Kidney (tissue), 14 donors: ENCODE results near the gene WWOX. TPM values are rescaled to one million over a fixed set of nuclear protein-coding genes. Genes with fewer than 3 reads are reported as not detected.

ENCODE experiments used
- DNase-seq, 5 donors: peaks; one replicate each; pipeline ENCODE4 v3.0.0-alpha.2; 2013 to 2020
- FAIRE-seq: peaks from 2 replicates; lab custom pipeline; 2012; peaks lifted over from hg19 to GRCh38; lab: Jason Lieb, UNC
- H3K27ac ChIP-seq, 2 donors: one replicate each; pipeline ENCODE4 v1.7.0; 2013; ENCODE audit warnings: low read depth in 2 of 2, low read length in 2 of 2, inconsistent platforms in 1 of 2
- H3K27me3 ChIP-seq: one replicate; pipeline ENCODE4 v1.7.1; 2013; ENCODE audit warnings: low read length, inconsistent platforms; ENCODE audit not compliant: control insufficient read depth, insufficient read depth
- H3K36me3 ChIP-seq, 3 donors: one replicate each; pipeline versions ENCODE4 v1.7.0 to v1.7.1; 2013; ENCODE audit warnings: low read length in 3 of 3, control low read depth in 1 of 3, inconsistent platforms in 1 of 3; ENCODE audit not compliant: insufficient read depth in 3 of 3, control insufficient read depth in 2 of 3
- H3K4me1 ChIP-seq, 3 donors: one replicate each; pipeline versions ENCODE4 v1.7.0 to v1.7.1; 2013; ENCODE audit warnings: low read length in 3 of 3, inconsistent platforms in 1 of 3, low read depth in 1 of 3; ENCODE audit not compliant: control insufficient read depth in 2 of 3, insufficient read depth in 2 of 3
- H3K4me3 ChIP-seq, 3 donors: one replicate each; pipeline versions ENCODE4 v1.7.0 to v1.8.1; 2013; ENCODE audit warnings: low read length in 3 of 3, control low read depth in 1 of 3, inconsistent platforms in 1 of 3
- H3K9ac ChIP-seq, 3 donors: one replicate each; pipeline versions ENCODE4 v1.7.0 to v1.7.1; 2013; ENCODE audit warnings: low read length in 3 of 3, control low read depth in 1 of 3, inconsistent platforms in 1 of 3
- H3K9me3 ChIP-seq, 3 donors: one replicate each; pipeline versions ENCODE4 v1.7.0 to v1.7.1; 2013; ENCODE audit warnings: low read length in 3 of 3, control low read depth in 1 of 3, inconsistent platforms in 1 of 3; ENCODE audit not compliant: control insufficient read depth in 2 of 3, insufficient read depth in 1 of 3
- intact Hi-C: fragments of 100-400 bp; cut with DNase I; formaldehyde crosslinking; loops from one replicate; pipeline ENCODE4 v1.11.1; 2022
- polyA plus RNA-seq: library from polyadenylated mRNA; stranded (reverse); fragments of 350-450 nt; fragmentation: Illumina TruSeq; extraction: RNeasy Lipid Tissue Mini Kit (QIAGEN cat#74804); gene quantifications from one replicate; pipeline ENCODE4 v1.2.3, GENCODE V29; 2014; ENCODE audit warnings: low read depth, low replicate concordance; ENCODE audit not compliant: insufficient read depth
- total RNA-seq: library from RNA; stranded (reverse); fragmentation: NEBNext Ultra II Directional; extraction: Animal tissue kit (Norgen Biotek cat#: 25700); gene quantifications from one replicate; pipeline ENCODE4 v1.2.1, GENCODE V29; 2021
- TF ChIP-seq, protein P1 (sequence below): IDR thresholded peaks from 3 replicates; pipeline ENCODE4 v1.5.1; 2012; ENCODE audit warnings: mild to moderate bottlenecking, moderate library complexity, borderline replicate concordance; ENCODE audit not compliant: insufficient read depth; ENCODE audit errors: extremely low read depth
- donor health status: control.
- donor health status: control.
- donor health status: control.
- donor health status: control.
- donor health status: control.
- donor health status: DM: yes; HTN: yes; CAD: no.
- donor health status: Normal renal cell carcinoma (clear cell type).

WWOX gene
- total and polyA plus RNA-seq, 2 donors from 2014 or later: 22.5 to 30.3 TPM

DNA sequence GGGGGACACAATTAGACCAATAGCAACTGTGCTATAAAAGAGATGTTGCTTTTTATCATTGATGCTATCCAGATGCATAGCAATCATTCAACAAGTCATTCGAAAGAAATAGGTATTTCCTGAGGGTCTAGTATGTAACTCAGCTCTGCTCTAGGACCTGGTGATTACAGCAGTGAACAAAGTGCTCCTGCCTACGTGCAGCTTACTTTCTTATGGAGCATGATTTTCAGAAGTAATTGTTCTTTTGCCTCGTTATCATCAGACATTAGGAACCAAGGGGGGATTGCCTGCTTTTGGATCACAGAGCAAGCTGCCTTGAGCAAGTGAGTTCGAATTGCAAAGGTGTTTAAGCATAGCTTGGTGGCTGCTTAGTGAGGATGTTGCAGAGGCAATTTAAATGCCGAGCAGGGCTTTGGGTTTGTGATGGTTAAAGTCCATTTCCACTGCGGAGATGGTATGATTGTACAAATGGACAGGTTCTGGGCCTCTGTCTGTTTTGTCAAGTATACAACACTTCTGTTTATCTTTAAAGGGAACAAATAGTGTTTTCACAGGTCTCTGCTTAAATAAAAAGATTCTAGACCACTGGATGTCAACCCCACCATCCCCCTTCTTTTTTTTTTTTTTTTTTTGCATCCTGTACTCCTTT, 41.5 kb downstream of the WWOX start:
- no peak for DNase-seq
- Histone ChIP-seq H3K4me1 (no peaks in the 10 kb centered on the region), H3K9ac (no peak overlapping the region), H3K4me3 (no peak overlapping the region), H3K27ac (no peak overlapping the region), H3K9me3 (peaks cover 0 to 9% (median 0%) of the 10 kb centered on the region in 3 donors), H3K36me3 (no peaks in the 10 kb centered on the region), H3K27me3 (no peaks in the 10 kb centered on the region)
- TF ChIP-seq, protein P1, sequence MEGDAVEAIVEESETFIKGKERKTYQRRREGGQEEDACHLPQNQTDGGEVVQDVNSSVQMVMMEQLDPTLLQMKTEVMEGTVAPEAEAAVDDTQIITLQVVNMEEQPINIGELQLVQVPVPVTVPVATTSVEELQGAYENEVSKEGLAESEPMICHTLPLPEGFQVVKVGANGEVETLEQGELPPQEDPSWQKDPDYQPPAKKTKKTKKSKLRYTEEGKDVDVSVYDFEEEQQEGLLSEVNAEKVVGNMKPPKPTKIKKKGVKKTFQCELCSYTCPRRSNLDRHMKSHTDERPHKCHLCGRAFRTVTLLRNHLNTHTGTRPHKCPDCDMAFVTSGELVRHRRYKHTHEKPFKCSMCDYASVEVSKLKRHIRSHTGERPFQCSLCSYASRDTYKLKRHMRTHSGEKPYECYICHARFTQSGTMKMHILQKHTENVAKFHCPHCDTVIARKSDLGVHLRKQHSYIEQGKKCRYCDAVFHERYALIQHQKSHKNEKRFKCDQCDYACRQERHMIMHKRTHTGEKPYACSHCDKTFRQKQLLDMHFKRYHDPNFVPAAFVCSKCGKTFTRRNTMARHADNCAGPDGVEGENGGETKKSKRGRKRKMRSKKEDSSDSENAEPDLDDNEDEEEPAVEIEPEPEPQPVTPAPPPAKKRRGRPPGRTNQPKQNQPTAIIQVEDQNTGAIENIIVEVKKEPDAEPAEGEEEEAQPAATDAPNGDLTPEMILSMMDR: no peak
- FAIRE-seq: no peak
- intact Hi-C loops: no loop called here

DNA sequence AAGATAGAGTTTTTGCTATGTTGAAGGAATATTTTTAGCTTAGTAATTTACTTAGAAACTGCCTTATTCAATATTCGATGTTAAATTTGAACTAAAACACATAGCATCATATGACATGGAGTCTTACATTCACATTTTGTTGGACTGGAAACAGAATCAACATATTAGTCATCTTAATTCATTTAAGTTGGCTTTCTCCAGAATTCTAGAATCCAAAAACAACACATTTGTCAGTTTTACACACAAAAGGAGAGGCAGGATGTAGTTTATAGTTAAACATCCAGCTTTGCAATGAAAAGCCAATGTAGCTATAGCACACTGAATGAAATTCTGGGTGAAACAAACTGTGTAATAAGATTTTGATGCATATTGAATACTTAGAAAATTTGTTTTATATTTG, 43.3 kb downstream of the WWOX start:
- DNase-seq (peak in 1 of 5 donors; percentile 69), FAIRE-seq (peak; percentile 35)
- no peak overlapping the region for H3K4me3 ChIP-seq

DNA sequence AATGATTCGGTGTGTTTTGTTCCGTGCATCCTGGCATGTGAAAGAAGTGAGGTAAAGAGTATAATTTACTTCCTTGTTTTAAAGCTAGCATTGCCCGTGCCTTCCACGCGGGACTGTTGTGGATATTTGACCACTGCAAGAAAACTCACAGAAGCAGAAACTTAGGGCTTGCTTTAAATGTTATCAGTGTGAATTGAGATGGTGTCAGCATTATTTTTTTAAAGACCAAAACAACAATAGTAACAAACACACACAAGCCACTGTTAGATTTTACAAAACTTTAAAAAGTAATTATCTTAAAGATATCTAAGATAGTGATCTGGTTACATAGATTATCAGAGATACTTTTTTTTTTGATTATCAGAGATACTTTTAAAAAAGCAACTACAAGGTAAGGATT, 47.4 kb downstream of the WWOX start:
- Histone ChIP-seq H3K27me3 (no peaks in the 10 kb centered on the region), H3K36me3 (no peaks in the 10 kb centered on the region), H3K4me1 (peaks cover 0 to 4% (median 0%) of the 10 kb centered on the region in 3 donors), H3K27ac (no peak overlapping the region), H3K9ac (no peak overlapping the region), H3K9me3 (no peaks in the 10 kb centered on the region), H3K4me3 (no peak overlapping the region)
- intact Hi-C loops: no loop called here
- DNase-seq (no peak), FAIRE-seq (no peak)
- TF ChIP-seq, protein P1: no peak

More for the DNA sequence above, 43.3 kb downstream of the WWOX start:
- peaks cover 0 to 9% (median 0%) of the 10 kb centered on the region in 3 donors for H3K9me3 ChIP-seq
- TF ChIP-seq, protein P1: no peak
- no peak overlapping the region for H3K9ac ChIP-seq
- H3K27ac ChIP-seq: no peak overlapping the region
- no peaks in the 10 kb centered on the region for H3K4me1 ChIP-seq
- H3K27me3 ChIP-seq: no peaks in the 10 kb centered on the region
- no peaks in the 10 kb centered on the region for H3K36me3 ChIP-seq
- intact Hi-C loops: no loop called here
